HEK293 (cell line): ENCODE data around the gene HNRNPL.

Experiments used
- GLIS1 ChIP-seq: fragments of 450-650 bp; formaldehyde crosslinking; IDR thresholded peaks from 2 replicates; pipeline ENCODE4 v1.5.1; 2016; ENCODE audit warnings: missing biosample characterization, missing genetic modification characterization
- KLF16 ChIP-seq: fragments of 450-650 bp; formaldehyde crosslinking; IDR thresholded peaks from 2 replicates; pipeline ENCODE4 v1.5.1; 2017; ENCODE audit warnings: missing biosample characterization, missing genetic modification characterization
- MEIS1 ChIP-seq: sonication (generic); formaldehyde crosslinking; IDR thresholded peaks from 2 replicates; pipeline ENCODE4 v1.8.1; 2022; ENCODE audit warnings: missing genetic modification reagents, mild to moderate bottlenecking, borderline replicate concordance
- PRDM2 ChIP-seq: fragments of 450-650 bp; formaldehyde crosslinking; IDR thresholded peaks from 2 replicates; pipeline ENCODE4 v1.5.1; 2016; ENCODE audit warnings: missing biosample characterization, missing genetic modification characterization, borderline replicate concordance
- REPIN1 ChIP-seq: fragments of 450-650 bp; formaldehyde crosslinking; IDR thresholded peaks from 2 replicates; pipeline ENCODE4 v1.5.1; 2017; ENCODE audit warnings: missing biosample characterization, missing genetic modification characterization, low read depth
- TRIM28 ChIP-seq: IDR thresholded peaks from 2 replicates; pipeline ENCODE4 v1.6.1; 2011; ENCODE audit warnings: low read length, control low read depth, borderline replicate concordance
- TSHZ1 ChIP-seq: fragments of 450-650 bp; formaldehyde crosslinking; IDR thresholded peaks from 2 replicates; pipeline ENCODE4 v1.5.1; 2016; ENCODE audit warnings: missing biosample characterization, missing genetic modification characterization, borderline replicate concordance
- ZBTB1 ChIP-seq: fragments of 450-650 bp; formaldehyde crosslinking; IDR thresholded peaks from 2 replicates; pipeline ENCODE4 v1.5.1; 2016; ENCODE audit warnings: missing biosample characterization, missing genetic modification characterization
- ZBTB26 ChIP-seq: fragments of 450-650 bp; formaldehyde crosslinking; optimal IDR thresholded peaks from 2 replicates; pipeline ENCODE3; 2016; ENCODE audit warnings: missing biosample characterization, mild to moderate bottlenecking, missing genetic modification characterization
- ZFHX2 ChIP-seq: fragments of 450-650 bp; formaldehyde crosslinking; conservative IDR thresholded peaks from 2 replicates; pipeline ENCODE4 v1.5.1; 2016; ENCODE audit warnings: missing biosample characterization, missing genetic modification characterization
- ZFP3 ChIP-seq: fragments of 450-650 bp; formaldehyde crosslinking; IDR thresholded peaks from 2 replicates; pipeline ENCODE4 v1.5.1; 2016; ENCODE audit warnings: low read depth, missing biosample characterization, missing genetic modification characterization
- ZNF140 ChIP-seq: fragments of 450-650 bp; formaldehyde crosslinking; IDR thresholded peaks from 2 replicates; pipeline ENCODE4 v1.5.1; 2016; ENCODE audit warnings: missing biosample characterization, missing genetic modification characterization
- ZNF157 ChIP-seq: fragments of 450-650 bp; formaldehyde crosslinking; IDR thresholded peaks from 2 replicates; pipeline ENCODE4 v1.5.1; 2016; ENCODE audit warnings: missing biosample characterization, missing genetic modification characterization
- ZNF175 ChIP-seq: fragments of 450-650 bp; formaldehyde crosslinking; IDR thresholded peaks from 2 replicates; pipeline ENCODE4 v1.5.1; 2016; ENCODE audit warnings: missing biosample characterization, missing genetic modification characterization
- ZNF19 ChIP-seq: fragments of 450-650 bp; formaldehyde crosslinking; IDR thresholded peaks from 2 replicates; pipeline ENCODE4; 2016; ENCODE audit warnings: missing biosample characterization, missing genetic modification characterization, low read depth
- ZNF23 ChIP-seq: fragments of 450-650 bp; formaldehyde crosslinking; IDR thresholded peaks from 2 replicates; pipeline ENCODE4 v1.5.1; 2016; ENCODE audit warnings: missing biosample characterization, missing genetic modification characterization, borderline replicate concordance
- ZNF248 ChIP-seq: fragments of 450-650 bp; formaldehyde crosslinking; IDR thresholded peaks from 2 replicates; pipeline ENCODE4 v1.5.1; 2017; ENCODE audit warnings: missing biosample characterization, missing genetic modification characterization
- ZNF266 ChIP-seq: fragments of 450-650 bp; formaldehyde crosslinking; IDR thresholded peaks from 2 replicates; pipeline ENCODE4 v1.5.1; 2016; ENCODE audit warnings: missing biosample characterization, missing genetic modification characterization, low read depth
- ZNF280C ChIP-seq: fragments of 450-650 bp; formaldehyde crosslinking; IDR thresholded peaks from 2 replicates; pipeline ENCODE4 v1.5.1; 2016; ENCODE audit warnings: missing biosample characterization, missing genetic modification characterization
- ZNF394 ChIP-seq: fragments of 450-650 bp; formaldehyde crosslinking; IDR thresholded peaks from 2 replicates; pipeline ENCODE4 v1.5.1; 2016; ENCODE audit warnings: missing biosample characterization, missing genetic modification characterization, mild to moderate bottlenecking, moderate library complexity, borderline replicate concordance
- ZNF416 ChIP-seq: fragments of 450-650 bp; formaldehyde crosslinking; IDR thresholded peaks from 2 replicates; pipeline ENCODE4 v1.5.1; 2016; ENCODE audit warnings: missing biosample characterization, missing genetic modification characterization
- ZNF426 ChIP-seq: fragments of 450-650 bp; formaldehyde crosslinking; IDR thresholded peaks from 2 replicates; pipeline ENCODE4 v1.5.1; 2017; ENCODE audit warnings: missing biosample characterization, missing genetic modification characterization, mild to moderate bottlenecking, inconsistent platforms, moderate library complexity
- ZNF521 ChIP-seq: fragments of 450-650 bp; formaldehyde crosslinking; IDR thresholded peaks from 2 replicates; pipeline ENCODE4 v1.5.1; 2017; ENCODE audit warnings: missing biosample characterization, mild to moderate bottlenecking, missing genetic modification characterization
- ZNF571 ChIP-seq: fragments of 450-650 bp; formaldehyde crosslinking; IDR thresholded peaks from 2 replicates; pipeline ENCODE4 v1.5.0; 2017; ENCODE audit warnings: missing biosample characterization, missing genetic modification characterization
- ZNF624 ChIP-seq: fragments of 450-650 bp; formaldehyde crosslinking; IDR thresholded peaks from 2 replicates; pipeline ENCODE4 v1.5.1; 2017; ENCODE audit warnings: missing biosample characterization, missing genetic modification characterization
- ZNF792 ChIP-seq: fragments of 450-650 bp; formaldehyde crosslinking; IDR thresholded peaks from 2 replicates; pipeline ENCODE4 v1.5.1; 2016; ENCODE audit warnings: missing biosample characterization, missing genetic modification characterization
- TF ChIP-seq, protein P1 (sequence below): fragments of 450-650 bp; formaldehyde crosslinking; IDR thresholded peaks from 2 replicates; pipeline ENCODE4 v1.5.1; 2016; ENCODE audit warnings: missing biosample characterization, missing genetic modification characterization, low read depth

The HNRNPL gene

DNA sequence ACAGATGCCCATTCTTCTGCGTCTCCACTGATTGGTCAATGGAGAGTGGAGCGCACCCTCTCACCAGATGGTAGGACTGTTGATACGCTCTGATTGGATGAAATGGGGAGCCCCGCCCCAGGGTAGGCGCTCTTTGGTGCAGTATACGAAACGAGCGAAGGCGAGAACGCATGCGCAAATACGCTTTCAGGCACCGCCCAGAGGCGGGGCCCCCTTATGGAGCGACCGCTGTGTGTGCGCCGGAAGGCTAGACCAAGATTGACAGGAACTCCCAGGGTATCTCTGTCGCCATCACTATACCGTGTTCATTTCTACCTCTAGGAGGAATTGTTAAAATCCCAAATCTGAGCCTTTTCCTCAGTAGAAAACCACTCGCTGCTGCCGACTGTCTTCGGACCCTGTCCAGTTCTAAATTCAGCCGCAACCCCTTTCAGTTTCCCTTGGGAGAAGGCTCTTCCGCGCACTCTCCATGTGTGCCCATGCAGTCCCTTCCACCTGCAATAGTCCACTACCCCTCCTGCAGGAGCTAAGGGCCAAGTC lies 720 bp upstream of the HNRNPL start (continued):
- TF ChIP-seq PRDM2 (tag by site-specific recombination) (no peak), ZNF140 (tag by site-specific recombination) (no peak), ZNF426 (tag by site-specific recombination) (no peak), ZNF624 (tag by site-specific recombination) (no peak), ZNF19 (tag by site-specific recombination) (no peak), ZNF416 (tag by site-specific recombination) (no peak), ZFHX2 (tag by site-specific recombination) (no peak), REPIN1 (tag by site-specific recombination) (no peak), ZBTB26 (tag by site-specific recombination) (no peak), ZBTB1 (tag by site-specific recombination) (no peak), ZNF248 (no peak), ZNF266 (tag by site-specific recombination) (no peak), MEIS1 (CRISPR knock-in tag) (no peak), ZNF175 (tag by site-specific recombination) (no peak), ZNF157 (tag by site-specific recombination) (no peak), ZNF521 (tag by site-specific recombination) (no peak), ZNF280C (tag by site-specific recombination) (no peak), GLIS1 (tag by site-specific recombination) (no peak), ZNF792 (tag by site-specific recombination) (no peak), ZNF394 (tag by site-specific recombination) (no peak), ZNF23 (no peak), KLF16 (no peak; the same call in 1 of the 2 replicates), TSHZ1 (no peak), ZNF571 (tag by site-specific recombination) (no peak), TRIM28 (no peak), ZFP3 (tag by site-specific recombination) (no peak)
- TF ChIP-seq, protein P1, sequence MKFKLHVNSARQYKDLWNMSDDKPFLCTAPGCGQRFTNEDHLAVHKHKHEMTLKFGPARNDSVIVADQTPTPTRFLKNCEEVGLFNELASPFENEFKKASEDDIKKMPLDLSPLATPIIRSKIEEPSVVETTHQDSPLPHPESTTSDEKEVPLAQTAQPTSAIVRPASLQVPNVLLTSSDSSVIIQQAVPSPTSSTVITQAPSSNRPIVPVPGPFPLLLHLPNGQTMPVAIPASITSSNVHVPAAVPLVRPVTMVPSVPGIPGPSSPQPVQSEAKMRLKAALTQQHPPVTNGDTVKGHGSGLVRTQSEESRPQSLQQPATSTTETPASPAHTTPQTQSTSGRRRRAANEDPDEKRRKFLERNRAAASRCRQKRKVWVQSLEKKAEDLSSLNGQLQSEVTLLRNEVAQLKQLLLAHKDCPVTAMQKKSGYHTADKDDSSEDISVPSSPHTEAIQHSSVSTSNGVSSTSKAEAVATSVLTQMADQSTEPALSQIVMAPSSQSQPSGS: no peak
